K562 (cell line): Measurements from ENCODE around the gene SLC26A8. TPM values are rescaled to one million over a fixed set of nuclear protein-coding genes. Genes with fewer than 3 reads are reported as not detected.

ENCODE experiments used
- ATF7 ChIP-seq: fragments of 450-650 bp; IDR thresholded peaks from 2 replicates; pipeline ENCODE4 v1.7.1; 2014; ENCODE audit warnings: mild to moderate bottlenecking, moderate library complexity
- CBX5 ChIP-seq: IDR thresholded peaks from 2 replicates; pipeline ENCODE4 v1.6.1; 2014; ENCODE audit warnings: low read depth, borderline replicate concordance
- CCNT2 ChIP-seq: IDR thresholded peaks from 2 replicates; pipeline ENCODE4 v1.6.1; 2011; ENCODE audit warnings: borderline replicate concordance, low read depth, mild to moderate bottlenecking, moderate library complexity, mixed read lengths, low read length; ENCODE audit not compliant: insufficient read length; ENCODE audit errors: extremely low read depth
- CHD4 ChIP-seq: fragments of 200-600 bp; sonication (generic); IDR thresholded peaks from 3 replicates; pipeline ENCODE4 v1.6.1; 2012; ENCODE audit warnings: low read depth, mild to moderate bottlenecking, mixed read lengths, low read length, inconsistent platforms; ENCODE audit not compliant: insufficient read depth, insufficient replicate concordance, poor library complexity, severe bottlenecking
- DACH1 ChIP-seq: fragments of 450-650 bp; IDR thresholded peaks from 2 replicates; pipeline ENCODE4 v1.6.1; 2018; ENCODE audit not compliant: partially characterized antibody
- ELF1 ChIP-seq: fragments of 200-800 bp; sonication (Bioruptor generic); IDR thresholded peaks from 2 replicates; pipeline ENCODE4 v1.6.1; 2016; ENCODE audit warnings: missing genetic modification characterization, missing compliant biosample characterization
- EP300 ChIP-seq: IDR thresholded peaks from 2 replicates; pipeline ENCODE4 v1.6.1; 2012; ENCODE audit warnings: low read length, improper control_type of control experiment
- FOXM1 ChIP-seq, 2 experiments: fragments of 450-650 bp in 1 of 2; sonication (generic) in 1 of 2; formaldehyde crosslinking in 1 of 2; IDR thresholded peaks; 2 replicates each; pipeline versions ENCODE4 v1.6.1 to v1.9.0; 2017 to 2022; ENCODE audit warnings: low read depth in 2 of 2, mild to moderate bottlenecking in 2 of 2, missing genetic modification reagents in 1 of 2, moderate library complexity in 1 of 2
- GATAD2A ChIP-seq: fragments of 450-650 bp; IDR thresholded peaks from 2 replicates; pipeline ENCODE4 v1.6.1; 2017
- KDM1A ChIP-seq, 2 experiments: fragments of 450-650 bp; IDR thresholded peaks; 2 replicates each; pipeline ENCODE4 v1.6.1; 2016; ENCODE audit warnings: mild to moderate bottlenecking in 2 of 2
- MAFK ChIP-seq: IDR thresholded peaks from 2 replicates; pipeline ENCODE4 v1.6.1; 2011; ENCODE audit warnings: low read length, improper control_type of control experiment
- MAZ ChIP-seq, 2 experiments: fragments of 450-650 bp in 1 of 2; sonication (generic) in 1 of 2; formaldehyde crosslinking; IDR thresholded peaks in 1 of 2; conservative IDR thresholded peaks in 1 of 2; 2 replicates each; pipeline versions ENCODE4 v1.4.0 to v1.5.0; 2020; ENCODE audit warnings: mild to moderate bottlenecking in 1 of 2, missing genetic modification reagents in 1 of 2
- MCM2 ChIP-seq: fragments of 450-650 bp; IDR thresholded peaks from 2 replicates; pipeline ENCODE4 v1.6.1; 2017; ENCODE audit warnings: low read depth, mild to moderate bottlenecking
- PURB ChIP-seq: sonication (generic); formaldehyde crosslinking; IDR thresholded peaks from 2 replicates; pipeline ENCODE4 v1.9.0; 2021; ENCODE audit warnings: low read depth, mild to moderate bottlenecking, missing genetic modification reagents
- RBBP5 ChIP-seq: fragments of 200-600 bp; sonication (generic); IDR thresholded peaks from 2 replicates; pipeline ENCODE4 v1.6.1; 2012; ENCODE audit warnings: borderline replicate concordance, mild to moderate bottlenecking, low read length, control low read depth, inconsistent platforms; ENCODE audit not compliant: insufficient read depth, poor library complexity, severe bottlenecking
- SAP30 ChIP-seq: fragments of 200-600 bp; sonication (generic); IDR thresholded peaks from 2 replicates; pipeline ENCODE4 v1.6.1; 2012; ENCODE audit warnings: borderline replicate concordance, low read depth, mild to moderate bottlenecking, moderate library complexity, low read length, control low read depth, inconsistent platforms; ENCODE audit not compliant: insufficient read depth, poor library complexity, severe bottlenecking
- SMARCE1 ChIP-seq: fragments of 450-650 bp; IDR thresholded peaks from 2 replicates; pipeline ENCODE4 v1.7.1; 2016; ENCODE audit warnings: mild to moderate bottlenecking
- SOX6 ChIP-seq: fragments of 450-650 bp; IDR thresholded peaks from 2 replicates; pipeline ENCODE4 v1.6.1; 2014; ENCODE audit warnings: mild to moderate bottlenecking
- TRIM28 ChIP-seq: fragments of 450-650 bp; IDR thresholded peaks from 2 replicates; pipeline ENCODE4 v1.6.1; 2017
- YY1 ChIP-seq, 3 experiments: IDR thresholded peaks; 2 replicates each; pipeline ENCODE4 v1.6.1; 2011; ENCODE audit warnings: low read length in 2 of 3, mild to moderate bottlenecking in 2 of 3, moderate library complexity in 2 of 3, borderline replicate concordance in 1 of 3, control low read depth in 1 of 3, low read depth in 1 of 3; ENCODE audit not compliant: insufficient read depth in 3 of 3, insufficient replicate concordance in 2 of 3, control insufficient read depth in 1 of 3, insufficient read length in 1 of 3; ENCODE audit errors: extremely low read depth in 1 of 3
- ZFP1 ChIP-seq: fragments of 450-650 bp; formaldehyde crosslinking; IDR thresholded peaks from 2 replicates; pipeline ENCODE4 v1.4.0; 2020; ENCODE audit warnings: mild to moderate bottlenecking, mixed read lengths
- ZFP30 ChIP-seq: fragments of 250-450 bp; sonication (Bioruptor Pico); IDR thresholded peaks from 2 replicates; pipeline ENCODE4 v1.8.0; 2022; ENCODE audit warnings: moderate library complexity, mild to moderate bottlenecking, inconsistent platforms, borderline replicate concordance
- ZNF586 ChIP-seq: fragments of 450-650 bp; formaldehyde crosslinking; conservative IDR thresholded peaks from 2 replicates; pipeline ENCODE4 v1.4.0; 2020; ENCODE audit warnings: mild to moderate bottlenecking, moderate library complexity
- polyA plus RNA-seq, 8 experiments: library from polyadenylated mRNA; depleted of rRNA in 4 of 8; stranded (reverse) in 5 of 8; unstranded in 3 of 8; fragments of >200 nt; fragmentation: Nextera tagmentation in 2 of 8; fragmentation: Illumina TruSeq in 1 of 8; extraction: Ambion mirVana in 2 of 8; extraction: Trizol in 1 of 8; gene quantifications; 2 replicates each; pipeline versions ENCODE4 v1.2.1 to v1.2.3, GENCODE V29; 2011 to 2014; ENCODE audit warnings: inconsistent platforms in 1 of 8, missing spikeins in 1 of 8
- total RNA-seq, 7 experiments: library from RNA; depleted of rRNA in 6 of 7; stranded (reverse); fragments of >200 nt in 6 of 7; fragmentation: Illumina TruSeq in 2 of 7; extraction: Trizol in 2 of 7; gene quantifications; 2 replicates each; pipeline versions ENCODE4 v1.2.1 to v1.2.3, GENCODE V29; 2011 to 2021; ENCODE audit warnings: low replicate concordance in 1 of 7
- TF ChIP-seq, protein P1 (sequence below): IDR thresholded peaks from 3 replicates; pipeline ENCODE4 v1.6.1; 2011; ENCODE audit warnings: borderline replicate concordance, mild to moderate bottlenecking; ENCODE audit not compliant: insufficient read length, insufficient read depth
- TF ChIP-seq, protein P2 (sequence below): fragments of 250-450 bp; sonication (Bioruptor Pico); IDR thresholded peaks from 2 replicates; pipeline ENCODE4 v1.8.0; 2021; ENCODE audit warnings: moderate library complexity, mild to moderate bottlenecking, inconsistent platforms

Gene SLC26A8
- total and polyA plus RNA-seq, 9 of the 15 experiments (the other 6 are each of a cell fraction or from before 2014, with no cell fraction given): not detected

DNA sequence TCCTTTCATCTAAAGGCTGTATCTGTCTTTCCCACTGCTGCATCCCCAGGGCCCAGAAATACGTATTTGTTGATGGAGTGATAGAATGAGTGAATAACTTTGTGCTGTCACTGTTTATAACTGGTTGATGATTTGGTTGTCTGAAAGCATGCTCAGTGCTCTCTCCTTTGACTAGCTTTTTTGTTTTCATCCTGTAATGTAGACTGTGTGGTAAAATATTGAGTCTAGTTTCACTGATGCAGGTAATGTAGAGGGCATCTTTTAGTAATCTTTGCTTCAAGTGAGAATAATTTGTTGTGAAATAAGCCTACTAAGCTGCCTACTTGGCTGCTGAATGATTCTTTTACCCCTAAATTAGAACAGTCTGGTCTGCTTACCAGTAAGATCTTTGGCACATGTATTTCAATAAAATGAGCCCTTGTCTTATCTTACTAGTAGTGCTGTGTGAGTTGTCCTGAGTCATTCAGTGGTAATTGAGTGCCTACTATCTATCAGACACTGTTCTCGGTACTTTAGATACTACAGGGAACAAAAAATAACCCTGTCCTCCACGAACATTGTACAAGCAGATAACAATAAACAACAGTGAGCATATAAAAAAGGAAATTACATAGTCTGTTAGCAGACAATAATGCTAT is 43.1 kb upstream of the SLC26A8 start (continued):
- TF ChIP-seq CBX5 (no peak), ZFP1 (CRISPR knock-in tag) (no peak), ELF1 (tag) (no peak), RBBP5 (no peak), SMARCE1 (peak; percentile 86), SOX6 (peak; percentile 95), MCM2 (no peak), CHD4 (no peak), TRIM28 (no peak), ZNF586 (CRISPR knock-in tag) (no peak), KDM1A (IDR thresholded peaks at IDR 0.05) (peak in 1 of 2 experiments; percentile 86; a peak in 3 of 4 replicates), DACH1 (peak; percentile 67), GATAD2A (peak; percentile 52; the same call in 1 of the 2 replicates), FOXM1 (IDR thresholded peaks at IDR 0.05; ENCODE audit: low read depth) (peak; percentile 35; the same call in 1 of the 2 replicates), FOXM1 (CRISPR knock-in tag; IDR thresholded peaks at IDR 0.05; ENCODE audit: low read depth) (no peak), YY1 (IDR thresholded peaks at IDR 0.05; ENCODE audit: borderline replicate concordance in 1 of 3, control insufficient read depth in 1 of 3, extremely low read depth in 1 of 3, insufficient read depth in 3 of 3, insufficient read length in 1 of 3, insufficient replicate concordance in 2 of 3, low read depth in 1 of 3, low read length in 2 of 3) (no peak), MAZ (CRISPR knock-in tag; conservative IDR thresholded peaks at IDR 0.05 in 1 of 2, IDR thresholded peaks at IDR 0.05 in 1 of 2) (no peak; a peak in 1 of 4 replicates), ATF7 (peak; percentile 49; the same call in 1 of the 2 replicates), MAFK (peak; percentile 76), SAP30 (no peak), ZFP30 (CRISPR knock-in tag) (no peak), EP300 (peak; percentile 72; the same call in 1 of the 2 replicates), PURB (CRISPR knock-in tag) (no peak), CCNT2 (peak; percentile 75)
- TF ChIP-seq, protein P1, sequence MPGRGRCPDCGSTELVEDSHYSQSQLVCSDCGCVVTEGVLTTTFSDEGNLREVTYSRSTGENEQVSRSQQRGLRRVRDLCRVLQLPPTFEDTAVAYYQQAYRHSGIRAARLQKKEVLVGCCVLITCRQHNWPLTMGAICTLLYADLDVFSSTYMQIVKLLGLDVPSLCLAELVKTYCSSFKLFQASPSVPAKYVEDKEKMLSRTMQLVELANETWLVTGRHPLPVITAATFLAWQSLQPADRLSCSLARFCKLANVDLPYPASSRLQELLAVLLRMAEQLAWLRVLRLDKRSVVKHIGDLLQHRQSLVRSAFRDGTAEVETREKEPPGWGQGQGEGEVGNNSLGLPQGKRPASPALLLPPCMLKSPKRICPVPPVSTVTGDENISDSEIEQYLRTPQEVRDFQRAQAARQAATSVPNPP: no peak
- TF ChIP-seq, protein P2, sequence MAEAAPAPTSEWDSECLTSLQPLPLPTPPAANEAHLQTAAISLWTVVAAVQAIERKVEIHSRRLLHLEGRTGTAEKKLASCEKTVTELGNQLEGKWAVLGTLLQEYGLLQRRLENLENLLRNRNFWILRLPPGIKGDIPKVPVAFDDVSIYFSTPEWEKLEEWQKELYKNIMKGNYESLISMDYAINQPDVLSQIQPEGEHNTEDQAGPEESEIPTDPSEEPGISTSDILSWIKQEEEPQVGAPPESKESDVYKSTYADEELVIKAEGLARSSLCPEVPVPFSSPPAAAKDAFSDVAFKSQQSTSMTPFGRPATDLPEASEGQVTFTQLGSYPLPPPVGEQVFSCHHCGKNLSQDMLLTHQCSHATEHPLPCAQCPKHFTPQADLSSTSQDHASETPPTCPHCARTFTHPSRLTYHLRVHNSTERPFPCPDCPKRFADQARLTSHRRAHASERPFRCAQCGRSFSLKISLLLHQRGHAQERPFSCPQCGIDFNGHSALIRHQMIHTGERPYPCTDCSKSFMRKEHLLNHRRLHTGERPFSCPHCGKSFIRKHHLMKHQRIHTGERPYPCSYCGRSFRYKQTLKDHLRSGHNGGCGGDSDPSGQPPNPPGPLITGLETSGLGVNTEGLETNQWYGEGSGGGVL: no peak
